K562 (cell line): Measurements from ENCODE around the gene ITGB6. TPM values are rescaled to one million over a fixed set of nuclear protein-coding genes. Genes with fewer than 3 reads are reported as not detected.

Experiments
- ATAC-seq: fragments of 200-7000 bp; cut with Tn5 transposase; 3 replicates; pipeline ENCODE4 v1.9.1; 2020; ENCODE audit warnings: moderate library complexity
- BruUV-seq: library from RNA; stranded (reverse); fragments of 400-500 nt; replicated peaks from 2 replicates; lab custom pipeline; 2021; lab: Mats Ljungman, UMichigan
- CTCF ChIA-PET: fragments of 300-600 bp; formaldehyde crosslinking; extraction: SDS; loops from one replicate; lab custom pipeline; 2021; ENCODE audit warnings: low intra/inter-chr PET ratio; lab: Yijun Ruan, JAX
- POLR2A ChIA-PET: fragments of 300-600, 350-650 bp; sonication (Branson Sonifier 250); formaldehyde crosslinking; extraction: SDS; loops from one replicate; lab custom pipeline; 2021; ENCODE audit warnings: antibody characterized with exemption, inconsistent platforms; lab: Yijun Ruan, JAX
- DNase-seq, 4 experiments: peaks; one replicate each; pipeline versions ENCODE4 v3.0.0 to v3.0.0-alpha.2; 2011 to 2018; ENCODE audit warnings: low spot score in 3 of 4, mixed read lengths in 3 of 4; ENCODE audit errors: extremely low read depth in 1 of 4
- FAIRE-seq: peaks from 2 replicates; lab custom pipeline; 2011; peaks lifted over from hg19 to GRCh38; lab: Jason Lieb, UNC
- H2AFZ ChIP-seq: 2 replicates; pipeline ENCODE4 v1.6.0; 2011; ENCODE audit warnings: low read depth, low read length, control low read depth, inconsistent platforms
- H3K27ac ChIP-seq: fragments of 200-600 bp; 3 replicates; pipeline ENCODE4 v1.8.0; 2011; ENCODE audit warnings: low read depth, mild to moderate bottlenecking, control low read depth, inconsistent platforms, low read length, moderate library complexity, mixed read lengths; ENCODE audit errors: extremely low read depth
- H3K27me3 ChIP-seq, 2 experiments: fragments of 300-600 bp in 1 of 2; 2 replicates in 1 of 2; 3 replicates in 1 of 2; pipeline versions ENCODE4 v1.6.0 to v1.8.0; 2011; ENCODE audit warnings: inconsistent platforms in 2 of 2, low read length in 2 of 2, mild to moderate bottlenecking in 1 of 2, mixed read lengths in 1 of 2, moderate library complexity in 1 of 2; ENCODE audit not compliant: control insufficient read depth in 2 of 2, insufficient read depth in 2 of 2
- H3K36me3 ChIP-seq: fragments of 300-600 bp; 3 replicates; pipeline ENCODE4 v1.8.0; 2011; ENCODE audit warnings: mild to moderate bottlenecking, low read length, inconsistent platforms; ENCODE audit not compliant: control insufficient read depth, insufficient read depth
- H3K4me1 ChIP-seq, 2 experiments: fragments of 200-600 bp in 1 of 2; replicated peaks in 1 of 2; 2 replicates in 1 of 2; 3 replicates in 1 of 2; pipeline versions ENCODE4 v1.5.1 to v1.8.0; 2011; ENCODE audit warnings: inconsistent platforms in 2 of 2, low read length in 2 of 2, mild to moderate bottlenecking in 1 of 2, mixed read lengths in 1 of 2, moderate library complexity in 1 of 2; ENCODE audit not compliant: control insufficient read depth in 2 of 2, insufficient read depth in 2 of 2
- H3K4me2 ChIP-seq: 2 replicates; pipeline ENCODE4 v1.6.1; 2011; ENCODE audit warnings: low read length, control low read depth, inconsistent platforms, mixed read lengths; ENCODE audit not compliant: insufficient read depth
- H3K4me3 ChIP-seq: fragments of 200-600 bp; sonication (generic), shearing (Covaris generic); 2 replicates; pipeline ENCODE4 v1.5.1; 2016; ENCODE audit warnings: control low read depth, inconsistent platforms
- H3K79me2 ChIP-seq: fragments of 200-600 bp; 3 replicates; pipeline ENCODE4 v1.8.0; 2011; ENCODE audit warnings: low read length, inconsistent platforms; ENCODE audit not compliant: control insufficient read depth, insufficient read depth
- H3K9ac ChIP-seq, 2 experiments: 2 replicates each; pipeline versions ENCODE4 v1.6.0 to v1.6.1; 2011; ENCODE audit warnings: low read depth in 2 of 2, low read length in 2 of 2, control low read depth in 1 of 2, inconsistent platforms in 1 of 2, mild to moderate bottlenecking in 1 of 2, mixed read lengths in 1 of 2; ENCODE audit not compliant: insufficient read depth in 1 of 2
- H3K9me1 ChIP-seq: one replicate; pipeline ENCODE4 v1.6.0; 2011; ENCODE audit warnings: inconsistent platforms, mild to moderate bottlenecking, low read length, moderate library complexity; ENCODE audit not compliant: control insufficient read depth, insufficient read depth
- H3K9me3 ChIP-seq: replicated peaks from 2 replicates; pipeline ENCODE4 v1.5.1; 2011; ENCODE audit warnings: low read depth, low read length, inconsistent platforms; ENCODE audit not compliant: control insufficient read depth, insufficient read depth
- H4K20me1 ChIP-seq: replicated peaks from 2 replicates; pipeline ENCODE4 v1.6.1; 2011; ENCODE audit warnings: low read length, inconsistent platforms, mixed read lengths; ENCODE audit not compliant: control insufficient read depth, insufficient read depth
- CREBBP ChIP-seq: IDR thresholded peaks from one replicate; pipeline ENCODE4 v1.6.1; 2012; ENCODE audit warnings: low read depth, mild to moderate bottlenecking, control low read depth, inconsistent platforms, low read length
- FOXP4 ChIP-seq: sonication (generic); formaldehyde crosslinking; IDR thresholded peaks from 2 replicates; pipeline ENCODE4 v1.8.0; 2022; ENCODE audit warnings: mild to moderate bottlenecking, missing genetic modification reagents, borderline replicate concordance
- GABPA ChIP-seq: fragments of 200-800 bp; sonication (Bioruptor generic); conservative IDR thresholded peaks from 2 replicates; pipeline ENCODE4 v1.6.1; 2016; ENCODE audit warnings: low read depth, missing genetic modification characterization, missing compliant biosample characterization
- GMEB1 ChIP-seq: fragments of 250-450 bp; sonication (Bioruptor Pico); IDR thresholded peaks from 2 replicates; pipeline ENCODE4 v1.4.0; 2020; ENCODE audit warnings: mild to moderate bottlenecking
- JUNB ChIP-seq: fragments of 450-650 bp; formaldehyde crosslinking; conservative IDR thresholded peaks from 2 replicates; pipeline ENCODE4 v1.4.0; 2020; ENCODE audit warnings: mild to moderate bottlenecking
- KHSRP ChIP-seq: fragments of 450-650 bp; IDR thresholded peaks from 2 replicates; pipeline ENCODE4 v1.6.1; 2017
- MIER1 ChIP-seq: fragments of 450-650 bp; IDR thresholded peaks from 2 replicates; pipeline ENCODE4 v1.6.1; 2016; ENCODE audit warnings: antibody characterized with exemption, mild to moderate bottlenecking, low read depth
- NCOR1 ChIP-seq: fragments of 450-650 bp; IDR thresholded peaks from 2 replicates; pipeline ENCODE4 v1.6.1; 2016; ENCODE audit warnings: mild to moderate bottlenecking, moderate library complexity
- PURB ChIP-seq: sonication (generic); formaldehyde crosslinking; IDR thresholded peaks from 2 replicates; pipeline ENCODE4 v1.9.0; 2021; ENCODE audit warnings: low read depth, mild to moderate bottlenecking, missing genetic modification reagents
- SMARCA5 ChIP-seq: fragments of 450-650 bp; IDR thresholded peaks from 2 replicates; pipeline ENCODE4 v1.6.1; 2016
- SP1 ChIP-seq: sonication (generic); formaldehyde crosslinking; IDR thresholded peaks from 2 replicates; pipeline ENCODE4 v1.8.1; 2022; ENCODE audit warnings: mild to moderate bottlenecking, missing genetic modification reagents
- SPI1 ChIP-seq: IDR thresholded peaks from 2 replicates; pipeline ENCODE4 v1.6.1; 2011; ENCODE audit warnings: low read depth, low read length, control low read depth, borderline replicate concordance
- TRIM24 ChIP-seq, 2 experiments: fragments of 450-650 bp; IDR thresholded peaks; 2 replicates each; pipeline ENCODE4 v1.6.1; 2016
- TSC22D4 ChIP-seq: fragments of 450-650 bp; IDR thresholded peaks from 2 replicates; pipeline ENCODE4 v1.6.1; 2016; ENCODE audit warnings: missing genetic modification characterization, missing biosample characterization, control low read depth
- ZNF12 ChIP-seq: sonication (generic); formaldehyde crosslinking; IDR thresholded peaks from 2 replicates; pipeline ENCODE4 v1.4.0; 2020; ENCODE audit warnings: mild to moderate bottlenecking, missing genetic modification reagents
- ZNF408 ChIP-seq: fragments of 250-450 bp; sonication (Bioruptor Pico); IDR thresholded peaks from 2 replicates; pipeline ENCODE4 v1.4.0; 2020; ENCODE audit warnings: low read depth, mild to moderate bottlenecking, moderate library complexity
- ZNF766 ChIP-seq: fragments of 200-800 bp; sonication (Bioruptor generic); conservative IDR thresholded peaks from 2 replicates; pipeline ENCODE4 v1.6.1; 2016; ENCODE audit warnings: missing genetic modification characterization, missing compliant biosample characterization
- ZNF778 ChIP-seq: fragments of 450-650 bp; formaldehyde crosslinking; IDR thresholded peaks from 2 replicates; pipeline ENCODE4 v1.4.0; 2020; ENCODE audit warnings: mild to moderate bottlenecking, moderate library complexity
- WGBS: fragments of 100-300 bp; shearing (Covaris generic); methylation state at CpG from one replicate; pipeline ENCODE4 v1.1.6; 2016; ENCODE audit warnings: low coverage, mixed read lengths; ENCODE audit not compliant: insufficient coverage; ENCODE audit errors: missing lambda C conversion rate; 5-methylcytosine and 5-hydroxymethylcytosine counted together
- in situ Hi-C: fragments of 300-500 bp; cut with MboI; formaldehyde crosslinking; loops from 4 replicates; pipeline ENCODE4 v1.15.0; 2018; ENCODE audit warnings: inconsistent platforms, mixed read lengths
- intact Hi-C: fragments of 100-400 bp; cut with micrococcal nuclease; formaldehyde crosslinking; loops from 2 replicates; pipeline ENCODE4 v1.14.2; 2022
- polyA plus RNA-seq, 8 experiments: library from polyadenylated mRNA; depleted of rRNA in 4 of 8; stranded (reverse) in 5 of 8; unstranded in 3 of 8; fragments of >200 nt; fragmentation: Nextera tagmentation in 2 of 8; fragmentation: Illumina TruSeq in 1 of 8; extraction: Ambion mirVana in 2 of 8; extraction: Trizol in 1 of 8; gene quantifications; 2 replicates each; pipeline versions ENCODE4 v1.2.1 to v1.2.3, GENCODE V29; 2011 to 2014; ENCODE audit warnings: inconsistent platforms in 1 of 8, missing spikeins in 1 of 8
- total RNA-seq, 7 experiments: library from RNA; depleted of rRNA in 6 of 7; stranded (reverse); fragments of >200 nt in 6 of 7; fragmentation: Illumina TruSeq in 2 of 7; extraction: Trizol in 2 of 7; gene quantifications; 2 replicates each; pipeline versions ENCODE4 v1.2.1 to v1.2.3, GENCODE V29; 2011 to 2021; ENCODE audit warnings: low replicate concordance in 1 of 7
- TF ChIP-seq, protein P1 (sequence below): fragments of 250-450 bp; sonication (Bioruptor Pico); IDR thresholded peaks from 2 replicates; pipeline ENCODE4 v1.6.1; 2021; ENCODE audit warnings: mild to moderate bottlenecking

ITGB6 gene
- total and polyA plus RNA-seq, 9 of the 15 experiments (the other 6 are each of a cell fraction or from before 2014, with no cell fraction given), result 0.18 TPM; not detected in 8

DNA sequence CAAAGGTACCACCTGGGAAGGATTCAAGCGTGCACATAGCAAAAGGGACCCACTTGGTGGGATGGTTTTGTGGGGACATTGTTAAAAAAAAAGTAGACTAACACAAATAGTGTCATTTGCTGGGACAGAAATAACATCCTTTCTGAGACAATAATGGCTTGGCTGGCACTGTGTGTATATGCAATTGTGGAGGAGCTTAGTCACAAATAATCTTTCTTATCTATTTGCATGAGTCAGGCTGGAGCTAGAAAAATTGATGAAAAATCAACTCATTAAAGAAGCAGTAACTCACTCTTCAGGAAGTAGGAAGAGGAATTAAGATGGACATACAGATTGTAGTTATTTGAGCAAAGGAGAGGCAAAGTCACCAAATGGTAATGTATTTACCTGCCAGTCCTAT, 29.5 kb upstream of the ITGB6 start:
- Histone ChIP-seq H3K36me3 (no peaks in the 10 kb centered on the region), H3K79me2 (no peaks in the 10 kb centered on the region), H3K27me3 (no peaks in the 10 kb centered on the region), H4K20me1 (no peaks in the 10 kb centered on the region), H3K9me3 (no peaks in the 10 kb centered on the region), H3K27ac (no peak overlapping the region), H3K9ac (no peak overlapping the region), H3K9me1 (no peaks in the 10 kb centered on the region), H3K4me2 (no peak overlapping the region), H2AFZ (no peak overlapping the region), H3K4me1 (no peaks in the 10 kb centered on the region), H3K4me3 (no peak overlapping the region)
- FAIRE-seq, result no peak
- ATAC-seq, result no peak
- in situ Hi-C loops (no loop called here), intact Hi-C loops (no loop called here)
- ChIA-PET CTCF (no interaction called here), POLR2A (no interaction called here)
- no TSS peak for BruUV-seq
- no peak for TF ChIP-seq GABPA
- TF ChIP-seq ZNF12 (CRISPR knock-in tag), result no peak
- TF ChIP-seq ZNF408 (CRISPR knock-in tag), result no peak
- TF ChIP-seq JUNB (CRISPR knock-in tag), result no peak
- TF ChIP-seq, protein P1, sequence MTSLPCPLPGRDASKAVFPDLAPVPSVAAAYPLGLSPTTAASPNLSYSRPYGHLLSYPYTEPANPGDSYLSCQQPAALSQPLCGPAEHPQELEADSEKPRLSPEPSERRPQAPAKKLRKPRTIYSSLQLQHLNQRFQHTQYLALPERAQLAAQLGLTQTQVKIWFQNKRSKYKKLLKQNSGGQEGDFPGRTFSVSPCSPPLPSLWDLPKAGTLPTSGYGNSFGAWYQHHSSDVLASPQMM (CRISPR knock-in tag), result no peak
- no peak for TF ChIP-seq ZNF778 (CRISPR knock-in tag)
- no peak for TF ChIP-seq GMEB1 (CRISPR knock-in tag)
- no peak for TF ChIP-seq TSC22D4 (tag)
- TF ChIP-seq NCOR1, result no peak
- no peak for TF ChIP-seq SMARCA5
- TF ChIP-seq FOXP4 (CRISPR knock-in tag), result no peak
- TF ChIP-seq KHSRP, result no peak
- no peak for TF ChIP-seq SPI1
- no peak for TF ChIP-seq TRIM24 (IDR thresholded peaks at IDR 0.05)
- TF ChIP-seq CREBBP, result no peak
- no peak for TF ChIP-seq MIER1
- TF ChIP-seq ZNF766 (CRISPR knock-in tag), result no peak
- TF ChIP-seq SP1 (CRISPR knock-in tag), result no peak
- TF ChIP-seq PURB (CRISPR knock-in tag), result no peak
- no peak for DNase-seq
- whole genome bisulfite sequencing, result 0% methylated on average over 1 of the region's 1 CpG
